B cell (primary cell): Measurements from ENCODE around the gene LRRC72.

Source experiments
- CTCF ChIP-seq: fragments of 200-600 bp; IDR thresholded peaks from one replicate; pipeline ENCODE4 v1.8.0; 2022; ENCODE audit warnings: antibody characterized with exemption, mild to moderate bottlenecking
- EZH2 ChIP-seq: IDR thresholded peaks from 2 replicates; pipeline ENCODE4 v1.6.1; 2012; ENCODE audit warnings: borderline replicate concordance, low read depth, mild to moderate bottlenecking, moderate library complexity, low read length; ENCODE audit not compliant: insufficient read depth, poor library complexity, severe bottlenecking

GRCh38 chr7:16502303-16502702, 24.3 kb upstream of the LRRC72 start:
- TF ChIP-seq CTCF: no peak
- TF ChIP-seq EZH2: no peak
